Measurements from ENCODE around the gene ARHGAP26. TPM values are rescaled to one million over a fixed set of nuclear protein-coding genes. Genes with fewer than 3 reads are reported as not detected.

Gene ARHGAP26
- total RNA-seq, 1 experiment from 2014 or later: 34.5 TPM

- H3K36me3 ChIP-seq (ENCODE audit: control insufficient read depth in 1 of 2, insufficient read depth in 2 of 2, low read length in 2 of 2): no peaks in the 10 kb centered on the region
- no peaks in the 10 kb centered on the region for H3K79me2 ChIP-seq (ENCODE audit: insufficient read depth, low read length)
- ATAC-seq (no peak), DNase-seq (ENCODE audit: low read depth, low spot score) (no peak)
- no peaks in the 10 kb centered on the region for H3K9me3 ChIP-seq (ENCODE audit: control insufficient read depth in 1 of 2, insufficient read depth in 1 of 2, low read depth in 1 of 2, low read length in 2 of 2)
- H3K9ac ChIP-seq (ENCODE audit: low read length): no peak overlapping the region
- H3K9me2 ChIP-seq (ENCODE audit: insufficient read depth): no peaks in the 10 kb centered on the region
- H3K27me3 ChIP-seq (ENCODE audit: insufficient read depth, low read length): no peaks in the 10 kb centered on the region
- no peak overlapping the region for H3K4me2 ChIP-seq (ENCODE audit: low read length)
- BruUV-seq (replicated peaks): no TSS peak
- ChIA-PET POLR2A (no interaction called here), RAD21 (ENCODE audit: low non-redundant PET in 1 of 2, low total read pairs in 2 of 2, uncharacterized antibody in 2 of 2, unreplicated experiment in 2 of 2) (no interaction called here), CTCF (no interaction called here)
- intact Hi-C loops (cut with micrococcal nuclease): no loop called here
- no peak overlapping the region for H2AFZ ChIP-seq (ENCODE audit: low read depth, low read length, poor library complexity, severe bottlenecking)
- H3K4me3 ChIP-seq (replicated peaks in 1 of 2; ENCODE audit: low read depth in 1 of 2, low read length in 2 of 2): no peak overlapping the region
- H4K20me1 ChIP-seq (ENCODE audit: insufficient read depth): no peaks in the 10 kb centered on the region
- peaks cover 28 to 29% of the 10 kb centered on the region in 2 experiments for H3K4me1 ChIP-seq (ENCODE audit: control insufficient read depth in 1 of 2, insufficient read depth in 2 of 2, low read length in 2 of 2)
- TF ChIP-seq CEBPB (IDR thresholded peaks at IDR 0.05; ENCODE audit: low read depth) (no peak), SIN3A (IDR thresholded peaks at IDR 0.05; ENCODE audit: low read depth) (no peak), EGR1 (IDR thresholded peaks at IDR 0.05; ENCODE audit: low read depth) (no peak), CTCF (IDR thresholded peaks at IDR 0.05 in 2 of 3, conservative IDR thresholded peaks at IDR 0.05 in 1 of 3; ENCODE audit: borderline replicate concordance in 1 of 3, insufficient read depth in 1 of 3, low read depth in 2 of 3, low read length in 2 of 3) (no peak), JUND (IDR thresholded peaks at IDR 0.05) (no peak), POLR2A (IDR thresholded peaks at IDR 0.05; ENCODE audit: borderline replicate concordance, extremely low read depth, insufficient read depth, insufficient read length) (no peak), EZH2phosphoT487 (IDR thresholded peaks at IDR 0.05; ENCODE audit: borderline replicate concordance) (no peak), POLR2AphosphoS5 (IDR thresholded peaks at IDR 0.05; ENCODE audit: low read depth, low read length) (no peak), TCF7L2 (IDR thresholded peaks at IDR 0.05; ENCODE audit: borderline replicate concordance, extremely low read depth, insufficient read depth, insufficient read length) (no peak), SP1 (IDR thresholded peaks at IDR 0.05; ENCODE audit: low read depth) (no peak), ELF1 (IDR thresholded peaks at IDR 0.05; ENCODE audit: borderline replicate concordance, low read depth) (no peak)
- no peak overlapping the region for H3K27ac ChIP-seq (ENCODE audit: low read depth, low read length)
These were observed 192.0 kb downstream of the ARHGAP26 start for GRCh38 chr5:142962174-142962533.
